GM12891 (cell line): ENCODE results near the gene CEP120.

Experiments
- POLR2A ChIP-seq: IDR thresholded peaks from 2 replicates; pipeline ENCODE4 v1.6.1; 2011; ENCODE audit warnings: low read depth, low read length, control low read depth
- POLR2AphosphoS5 ChIP-seq: IDR thresholded peaks from 2 replicates; pipeline ENCODE4 v1.6.1; 2011; ENCODE audit warnings: low read depth, low read length, control low read depth
- TAF1 ChIP-seq: IDR thresholded peaks from 2 replicates; pipeline ENCODE4 v1.6.1; 2011; ENCODE audit warnings: low read depth, low read length, control low read depth

DNA sequence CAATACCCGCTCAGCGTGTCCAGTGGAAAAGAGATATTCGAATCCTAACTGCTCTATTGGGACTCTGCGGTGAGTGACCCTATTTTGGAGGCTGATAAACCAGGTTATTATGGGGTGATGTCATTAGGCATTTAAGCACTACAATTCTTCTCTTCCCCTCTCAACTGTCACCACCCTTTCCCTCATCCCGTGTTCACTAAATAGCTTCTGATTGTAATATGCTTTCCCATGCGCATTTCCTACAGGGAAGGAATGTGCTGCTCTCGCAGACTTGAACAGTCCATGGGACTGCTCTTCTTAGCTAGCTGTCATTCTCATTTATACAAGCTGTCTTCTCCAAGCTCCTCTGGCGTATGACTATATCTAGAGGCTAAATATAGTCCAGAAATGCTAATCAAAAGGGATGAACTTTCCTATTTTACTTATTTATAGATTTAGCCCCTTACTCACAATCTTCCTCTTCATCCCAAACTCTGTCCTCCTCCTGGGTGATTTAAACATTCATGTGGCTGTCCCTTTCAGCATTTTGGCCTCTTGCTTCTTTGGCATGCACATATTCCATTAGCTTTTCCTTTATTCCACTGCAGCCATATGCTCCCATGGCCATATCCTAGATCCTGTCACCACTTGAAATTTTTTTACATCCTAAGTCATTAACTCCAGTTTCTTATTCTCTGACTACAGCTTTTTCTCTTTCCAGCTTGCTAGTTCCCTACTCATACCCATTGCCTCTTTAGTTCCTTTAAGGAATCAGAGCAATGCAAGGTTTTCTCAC is 49.1 kb upstream of the CEP120 start:
- TF ChIP-seq POLR2A = no peak
- no peak for TF ChIP-seq POLR2AphosphoS5
- TF ChIP-seq TAF1 = no peak
